UCSD-AML1 (cell line): ENCODE measurements around the gene HDAC4.
A peak's percentile ranks its signal among the peaks of the same experiment; 100 is the strongest.

Source experiments
- DNase-seq: peaks from one replicate; lab custom pipeline; 2025; ENCODE audit not compliant: unreplicated experiment; lab: John Stamatoyannopoulos, UW

Gene HDAC4

GRCh38 chr2:239311132-239312040 lies 89.4 kb downstream of the HDAC4 start:
- DNase-seq = no peak

DNA sequence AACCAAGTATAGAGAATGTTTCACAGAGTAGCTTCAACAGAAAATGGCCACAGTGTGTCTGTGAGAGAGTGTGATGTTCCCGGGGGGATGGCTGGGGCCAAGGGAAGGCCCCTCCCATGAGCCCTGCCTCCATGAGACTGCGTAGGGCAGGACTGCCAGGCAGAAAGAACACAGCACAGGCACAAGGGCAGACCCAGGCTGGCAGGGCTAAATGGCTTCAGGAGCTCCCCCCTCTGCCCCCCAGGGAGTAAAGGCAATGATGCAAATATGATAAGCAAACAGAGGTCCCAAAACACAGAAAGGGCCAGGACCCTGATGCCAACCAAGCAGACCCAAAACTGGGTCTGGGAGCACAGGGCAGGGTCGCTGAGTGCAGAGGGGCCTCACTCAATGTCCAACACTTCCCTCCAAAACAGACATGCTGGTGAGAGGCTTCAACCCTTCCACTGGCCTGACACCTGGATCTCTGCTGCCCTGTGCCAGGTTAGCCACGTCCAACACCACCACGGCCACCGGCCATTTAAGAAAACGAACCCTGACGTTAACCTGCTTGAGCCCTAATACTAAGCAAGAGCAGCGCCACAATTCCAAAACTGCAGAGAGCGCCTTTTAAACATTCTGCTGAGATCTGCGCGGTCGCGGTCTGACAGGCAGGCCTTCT lies 90.3 kb downstream of the HDAC4 start:
- DNase-seq = no peak

- DNase-seq = peak; percentile 30
Observed at GRCh38 chr2:239309398-239310245, 91.2 kb downstream of the HDAC4 start.

GRCh38 chr2:239308661-239309397 lies 92.0 kb downstream of the HDAC4 start:
- DNase-seq = no peak

DNA sequence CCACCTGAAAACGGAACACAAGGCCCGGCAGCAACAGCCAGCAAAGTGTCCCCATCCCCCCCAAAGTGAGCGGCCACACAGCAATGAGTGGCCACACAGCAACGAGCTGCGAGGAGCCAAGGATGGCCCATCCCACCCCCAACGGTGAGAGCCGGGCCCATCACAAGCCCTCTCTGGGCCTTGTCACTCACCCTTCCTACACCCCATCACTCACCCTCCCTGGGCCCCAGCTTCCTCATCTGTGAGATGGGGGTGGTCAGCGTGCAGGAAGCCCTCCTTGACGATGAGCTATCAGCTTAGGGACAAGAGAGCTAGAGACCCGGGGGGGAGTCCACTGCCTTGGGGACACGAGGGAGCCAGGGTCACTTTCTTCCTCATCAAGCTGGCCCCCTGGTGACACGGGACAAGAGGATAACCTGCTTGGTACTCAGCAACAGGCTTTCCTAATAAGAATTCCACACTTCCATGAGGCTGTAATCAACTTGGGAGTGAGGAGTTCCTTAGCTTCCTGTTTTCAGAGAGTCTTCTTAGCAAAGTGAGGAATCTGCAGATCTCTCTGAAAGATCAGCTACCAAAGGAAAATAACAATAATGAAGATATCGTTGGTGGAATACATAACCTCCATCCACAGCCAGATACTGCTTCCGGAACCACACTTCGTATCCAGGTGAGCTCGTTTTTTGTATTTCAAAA lies 92.8 kb downstream of the HDAC4 start:
- no peak for DNase-seq

DNA sequence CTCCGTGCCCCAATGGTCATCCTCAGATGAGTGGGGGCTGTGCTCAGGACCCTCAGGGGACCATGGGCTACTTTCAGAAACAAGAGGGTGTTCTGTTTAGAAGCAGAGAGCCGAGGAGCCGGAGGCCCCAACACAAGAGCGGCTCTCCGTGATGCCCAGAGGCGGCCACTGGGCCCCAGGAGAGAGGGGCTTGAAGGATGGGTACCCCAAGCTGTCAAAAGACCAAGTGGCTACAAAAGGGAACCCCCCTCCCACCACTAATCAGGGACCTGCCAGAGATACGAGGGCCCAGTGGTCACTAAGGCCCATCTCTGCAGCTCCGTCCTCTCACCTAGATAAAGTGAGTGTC lies 93.6 kb downstream of the HDAC4 start:
- DNase-seq = no peak

- DNase-seq = no peak
Observed at GRCh38 chr2:239306274-239307220, 94.3 kb downstream of the HDAC4 start.

GRCh38 chr2:239305771-239306170 lies 95.0 kb downstream of the HDAC4 start:
- no peak for DNase-seq

DNA sequence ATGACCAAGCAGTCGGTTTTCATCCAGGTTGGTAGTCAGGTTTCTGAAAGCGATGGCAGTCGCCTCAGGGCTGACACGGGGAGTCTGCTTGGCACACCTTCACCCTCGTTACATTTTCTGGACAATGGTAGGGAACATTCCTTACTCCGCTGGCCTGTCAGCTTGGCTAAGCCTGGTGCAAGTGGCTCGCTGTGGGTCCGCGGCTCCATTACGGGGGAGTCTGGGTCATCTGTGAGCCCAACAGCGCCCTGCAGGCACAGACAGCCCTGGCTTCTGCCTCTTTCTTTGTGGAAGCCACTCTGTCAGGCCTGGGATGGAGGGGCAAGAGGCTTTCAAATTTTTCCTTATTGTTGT lies 95.6 kb downstream of the HDAC4 start:
- no peak for DNase-seq

DNA sequence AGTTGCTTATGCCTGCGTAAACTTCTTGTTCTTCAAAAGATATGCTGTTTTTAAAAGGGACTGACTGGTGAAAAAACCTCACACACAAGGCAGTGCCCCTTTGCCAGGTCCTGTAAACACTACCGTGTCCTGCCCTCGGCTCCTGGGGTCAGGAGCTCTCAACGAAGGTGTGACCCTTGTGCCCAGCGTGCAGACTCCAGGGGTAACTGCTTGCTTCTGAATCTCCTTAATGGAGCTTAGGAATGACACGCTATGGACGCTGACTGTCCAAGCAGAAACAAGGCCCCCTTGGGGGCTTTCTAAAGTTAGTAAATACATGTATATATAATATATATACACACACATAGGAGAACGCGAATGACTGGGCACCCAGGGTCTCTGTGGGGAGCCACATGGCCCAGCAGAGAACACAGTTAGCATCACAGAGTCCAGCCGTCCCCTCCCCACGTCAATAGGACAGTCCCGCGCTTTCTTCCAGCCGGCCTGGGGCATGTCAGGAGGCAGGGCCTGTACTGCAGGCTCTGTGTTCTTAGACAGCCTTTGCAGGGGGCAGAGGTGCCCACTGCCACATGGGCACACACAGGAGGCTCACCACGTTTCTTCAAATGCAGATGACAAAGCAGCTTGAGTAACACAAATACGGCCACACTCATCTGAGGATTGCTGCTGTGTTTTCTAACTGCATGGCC lies 96.1 kb downstream of the HDAC4 start:
- no peak for DNase-seq

GRCh38 chr2:239303711-239304532 lies 96.9 kb downstream of the HDAC4 start:
- DNase-seq = no peak

DNA sequence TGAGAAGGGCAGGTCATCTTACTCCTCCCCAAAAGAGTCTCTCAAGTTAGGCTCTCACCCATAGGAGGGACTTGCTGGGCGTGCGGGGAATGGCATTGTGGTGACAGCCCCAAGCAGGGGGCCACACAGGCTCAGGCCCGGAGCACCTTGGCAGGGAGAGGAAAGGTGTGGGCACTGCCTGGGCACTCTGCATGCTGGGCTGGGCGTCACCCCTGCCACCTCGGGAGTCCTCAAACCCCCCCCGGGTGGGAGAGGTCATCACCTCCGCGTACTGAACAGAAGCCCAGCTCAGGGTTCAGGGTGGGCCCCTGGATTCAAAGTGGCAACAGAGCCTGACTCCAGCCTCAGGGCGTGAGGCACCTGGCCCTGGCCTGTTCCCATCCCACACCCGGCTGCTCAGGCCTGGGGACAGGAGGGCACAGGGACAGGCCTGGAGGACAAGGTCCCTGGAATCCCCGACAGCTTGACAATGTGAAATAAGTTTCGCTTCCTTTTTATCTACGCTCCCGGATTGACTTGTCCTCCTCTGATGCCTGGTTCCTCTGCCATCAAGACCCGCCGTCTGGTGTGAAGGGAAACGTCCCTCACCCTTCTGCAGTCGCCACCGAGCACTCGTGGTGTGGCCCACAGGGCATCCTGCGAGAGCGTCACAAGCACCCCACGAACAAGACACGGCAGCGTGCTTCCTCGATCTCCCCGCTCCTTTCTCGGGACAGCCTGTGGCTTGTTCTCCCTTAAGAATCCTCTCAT lies 97.8 kb downstream of the HDAC4 start:
- no peak for DNase-seq

DNA sequence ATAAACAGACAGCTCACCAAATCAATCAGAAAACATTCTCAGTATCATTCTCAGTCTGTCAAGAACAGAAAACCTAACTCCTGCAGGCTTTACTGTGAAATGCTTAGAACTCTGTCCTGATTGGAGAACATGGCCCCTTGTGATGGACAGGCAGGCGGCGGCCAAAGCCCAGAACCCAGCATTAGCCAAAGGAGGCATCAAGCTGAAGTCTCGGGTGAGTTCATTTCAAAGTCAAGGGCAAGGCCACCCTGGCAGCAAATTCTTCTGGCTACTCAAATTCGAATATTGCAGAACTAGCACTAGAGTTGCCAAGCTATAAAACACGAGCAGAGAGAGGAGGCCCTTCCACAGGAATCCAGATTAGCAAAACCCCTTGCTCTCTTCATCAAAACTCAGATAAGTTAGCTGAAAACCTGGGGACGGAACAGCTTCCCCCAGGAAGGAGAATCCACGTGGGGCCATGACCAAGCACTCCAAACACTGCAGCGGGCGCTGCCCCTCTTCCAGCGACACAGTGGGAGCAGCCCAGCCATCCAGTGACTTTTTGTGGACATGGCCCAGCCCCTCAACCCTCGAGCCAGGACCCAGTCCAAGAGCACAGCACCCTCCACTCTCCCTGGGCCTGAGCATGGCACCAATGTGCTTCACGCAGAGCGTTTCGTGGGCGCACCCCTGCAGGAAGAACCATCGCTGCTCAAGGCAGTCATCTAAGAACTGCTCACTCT lies 98.6 kb downstream of the HDAC4 start:
- DNase-seq = no peak

DNA sequence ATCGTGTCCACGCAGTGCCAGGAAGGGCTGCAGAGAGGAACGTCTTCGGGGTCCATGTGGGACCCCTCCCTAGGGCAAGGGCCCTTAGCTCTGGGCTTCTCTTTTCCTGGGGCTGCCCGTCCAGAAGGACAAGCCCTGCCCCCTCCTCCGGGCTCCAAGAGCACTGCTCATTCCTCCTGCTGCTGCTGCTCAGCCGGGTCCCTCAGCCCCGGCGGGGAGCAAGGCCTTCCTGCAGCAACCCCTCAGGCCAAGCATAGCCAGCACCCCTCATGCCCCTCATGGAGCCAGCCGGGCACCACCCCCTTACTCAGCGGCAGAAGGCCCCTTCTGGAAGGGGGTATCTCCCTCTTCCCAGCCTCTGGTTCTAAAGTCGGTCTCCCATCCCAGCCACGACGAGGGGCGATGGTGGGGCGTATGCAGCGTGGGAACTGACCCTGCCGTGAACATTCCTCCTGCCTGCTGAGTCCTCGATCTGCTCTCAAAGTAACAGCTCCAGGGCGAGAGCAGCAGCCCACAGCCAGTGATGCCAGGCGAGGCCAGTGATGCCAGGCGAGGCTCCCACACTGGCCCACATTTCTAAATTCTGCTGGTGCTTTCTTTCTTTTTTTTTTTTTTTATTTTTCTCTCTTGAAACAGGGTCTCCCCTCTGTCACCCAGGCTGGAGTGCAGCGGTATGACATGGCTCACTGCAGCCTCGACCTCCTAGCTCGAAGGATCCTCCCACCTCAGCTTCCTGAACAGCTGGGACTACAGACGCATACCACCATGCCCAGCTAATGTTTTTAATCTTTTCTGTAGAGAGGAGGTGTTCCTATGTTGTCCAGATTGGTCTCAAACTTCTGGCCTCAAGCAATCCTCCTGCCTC lies 99.7 kb downstream of the HDAC4 start:
- no peak for DNase-seq

GRCh38 chr2:239300242-239300641 lies 100.6 kb downstream of the HDAC4 start:
- no peak for DNase-seq
